GM12878 (cell line): ENCODE data around the gene C11orf98. TPM values are rescaled to one million over a fixed set of nuclear protein-coding genes. Genes with fewer than 3 reads are reported as not detected.

Experiments used
- CREM ChIP-seq: IDR thresholded peaks from 2 replicates; pipeline ENCODE4 v1.6.1; 2014; ENCODE audit warnings: antibody characterized with exemption, low read depth
- E2F8 ChIP-seq: fragments of 450-650 bp; IDR thresholded peaks from 2 replicates; pipeline ENCODE4 v1.6.1; 2018; ENCODE audit warnings: mild to moderate bottlenecking, low read depth, moderate library complexity; ENCODE audit not compliant: partially characterized antibody
- EGR1 ChIP-seq, 2 experiments: IDR thresholded peaks; 1 replicate in 1 of 2; 2 replicates in 1 of 2; pipeline ENCODE4 v1.6.1; 2011 to 2012; ENCODE audit warnings: low read depth in 2 of 2, low read length in 2 of 2, borderline replicate concordance in 1 of 2, mild to moderate bottlenecking in 1 of 2, moderate library complexity in 1 of 2
- ELK1 ChIP-seq: IDR thresholded peaks from 2 replicates; pipeline ENCODE4 v1.6.1; 2012; ENCODE audit warnings: low read depth, low read length, improper control_type of control experiment
- EZH2 ChIP-seq: IDR thresholded peaks from 2 replicates; pipeline ENCODE4 v1.6.1; 2012; ENCODE audit warnings: low read depth, mild to moderate bottlenecking, control low read depth, inconsistent platforms, low read length, borderline replicate concordance; ENCODE audit not compliant: control insufficient read depth
- NR2F1 ChIP-seq: fragments of 450-650 bp; conservative IDR thresholded peaks from 2 replicates; pipeline ENCODE4 v1.6.1; 2017; ENCODE audit warnings: mild to moderate bottlenecking
- PKNOX1 ChIP-seq: fragments of 450-650 bp; IDR thresholded peaks from 2 replicates; pipeline ENCODE4 v1.6.1; 2016; ENCODE audit warnings: mild to moderate bottlenecking
- RCOR1 ChIP-seq: conservative IDR thresholded peaks from 2 replicates; pipeline ENCODE4 v1.6.1; 2012; ENCODE audit warnings: low read depth, low read length, improper control_type of control experiment
- RFX5 ChIP-seq: IDR thresholded peaks from 2 replicates; pipeline ENCODE4 v1.6.1; 2011; ENCODE audit warnings: low read depth, low read length, improper control_type of control experiment
- SIN3A ChIP-seq: IDR thresholded peaks from 2 replicates; pipeline ENCODE4 v1.6.1; 2012; ENCODE audit warnings: low read depth, low read length, improper control_type of control experiment
- TAF1 ChIP-seq: IDR thresholded peaks from 2 replicates; pipeline ENCODE4 v1.6.1; 2011; ENCODE audit warnings: mild to moderate bottlenecking, low read depth, low read length, borderline replicate concordance
- TARDBP ChIP-seq: IDR thresholded peaks from 2 replicates; pipeline ENCODE4 v1.6.1; 2016; ENCODE audit warnings: borderline replicate concordance
- TBL1XR1 ChIP-seq: IDR thresholded peaks from 2 replicates; pipeline ENCODE4 v1.6.1; 2012; ENCODE audit warnings: low read depth, low read length, improper control_type of control experiment
- WRNIP1 ChIP-seq: IDR thresholded peaks from 2 replicates; pipeline ENCODE4 v1.6.1; 2011; ENCODE audit warnings: low read depth, low read length, improper control_type of control experiment, borderline replicate concordance
- ZBTB33 ChIP-seq: fragments of 450-650 bp; IDR thresholded peaks from 2 replicates; pipeline ENCODE4 v1.6.1; 2017; ENCODE audit warnings: mild to moderate bottlenecking
- ZNF274 ChIP-seq: IDR thresholded peaks from one replicate; pipeline ENCODE4 v1.8.0; 2011; ENCODE audit not compliant: insufficient read length, insufficient read depth
- ZNF622 ChIP-seq: fragments of 450-650 bp; IDR thresholded peaks from 2 replicates; pipeline ENCODE4 v1.6.1; 2017; ENCODE audit warnings: mild to moderate bottlenecking, inconsistent platforms
- polyA plus RNA-seq, 11 experiments: library from polyadenylated mRNA; depleted of rRNA in 4 of 11; unstranded in 6 of 11; stranded (reverse) in 5 of 11; fragments of >200 nt; fragmentation: Nextera tagmentation in 4 of 11; fragmentation: Illumina TruSeq in 1 of 11; extraction: Ambion mirVana in 4 of 11; extraction: Trizol in 1 of 11; gene quantifications; 1 replicate in 1 of 11; 2 replicates in 10 of 11; pipeline versions ENCODE4 v1.2.1 to v1.2.3, GENCODE V29; 2011 to 2016; ENCODE audit warnings: inconsistent platforms in 2 of 11, missing spikeins in 2 of 11, low read depth in 1 of 11
- total RNA-seq, 4 experiments: library from RNA; depleted of rRNA in 3 of 4; stranded (reverse); fragments of >200 nt in 3 of 4; fragmentation: Illumina TruSeq in 1 of 4; extraction: Trizol in 1 of 4; gene quantifications; 2 replicates each; pipeline versions ENCODE4 v1.2.1 to v1.2.3, GENCODE V29; 2013 to 2021
- TF ChIP-seq, protein P1 (sequence below): fragments of 450-650 bp; IDR thresholded peaks from 2 replicates; pipeline ENCODE4 v1.6.1; 2017; ENCODE audit warnings: low read depth, mild to moderate bottlenecking, moderate library complexity
- TF ChIP-seq, protein P2 (sequence below): IDR thresholded peaks from 2 replicates; pipeline ENCODE4 v1.6.1; 2012; ENCODE audit warnings: low read depth, low read length, improper control_type of control experiment

C11orf98 gene
- total and polyA plus RNA-seq, 10 of the 15 experiments (the other 5 are each of a cell fraction or from before 2014, with no cell fraction given): 62.5 to 270 (median 162) TPM

- TF ChIP-seq, protein P1, sequence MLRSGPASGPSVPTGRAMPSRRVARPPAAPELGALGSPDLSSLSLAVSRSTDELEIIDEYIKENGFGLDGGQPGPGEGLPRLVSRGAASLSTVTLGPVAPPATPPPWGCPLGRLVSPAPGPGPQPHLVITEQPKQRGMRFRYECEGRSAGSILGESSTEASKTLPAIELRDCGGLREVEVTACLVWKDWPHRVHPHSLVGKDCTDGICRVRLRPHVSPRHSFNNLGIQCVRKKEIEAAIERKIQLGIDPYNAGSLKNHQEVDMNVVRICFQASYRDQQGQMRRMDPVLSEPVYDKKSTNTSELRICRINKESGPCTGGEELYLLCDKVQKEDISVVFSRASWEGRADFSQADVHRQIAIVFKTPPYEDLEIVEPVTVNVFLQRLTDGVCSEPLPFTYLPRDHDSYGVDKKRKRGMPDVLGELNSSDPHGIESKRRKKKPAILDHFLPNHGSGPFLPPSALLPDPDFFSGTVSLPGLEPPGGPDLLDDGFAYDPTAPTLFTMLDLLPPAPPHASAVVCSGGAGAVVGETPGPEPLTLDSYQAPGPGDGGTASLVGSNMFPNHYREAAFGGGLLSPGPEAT: 0 out of 2 replicates have a peak, but pooled peaks have one; percentile 22
- TF ChIP-seq, protein P2, sequence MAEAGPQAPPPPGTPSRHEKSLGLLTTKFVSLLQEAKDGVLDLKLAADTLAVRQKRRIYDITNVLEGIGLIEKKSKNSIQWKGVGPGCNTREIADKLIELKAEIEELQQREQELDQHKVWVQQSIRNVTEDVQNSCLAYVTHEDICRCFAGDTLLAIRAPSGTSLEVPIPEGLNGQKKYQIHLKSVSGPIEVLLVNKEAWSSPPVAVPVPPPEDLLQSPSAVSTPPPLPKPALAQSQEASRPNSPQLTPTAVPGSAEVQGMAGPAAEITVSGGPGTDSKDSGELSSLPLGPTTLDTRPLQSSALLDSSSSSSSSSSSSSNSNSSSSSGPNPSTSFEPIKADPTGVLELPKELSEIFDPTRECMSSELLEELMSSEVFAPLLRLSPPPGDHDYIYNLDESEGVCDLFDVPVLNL: peak; percentile 25; the same call in 1 of the 2 replicates
- TF ChIP-seq TBL1XR1 (no peak), TAF1 (peak; percentile 52; the same call in 1 of the 2 replicates), EGR1 (IDR thresholded peaks at IDR 0.05; ENCODE audit: borderline replicate concordance in 1 of 2, low read depth in 2 of 2, low read length in 2 of 2) (peak; percentile 43 to 59), RFX5 (0 out of 2 replicates have a peak, but pooled peaks have one; percentile 55), ZBTB33 (no peak), E2F8 (peak; percentile 84), TARDBP (no peak), SIN3A (no peak), ELK1 (peak; percentile 94), NR2F1 (0 out of 2 replicates have a peak, but pooled peaks have one; percentile 24), WRNIP1 (no peak; the same call in 1 of the 2 replicates), RCOR1 (no peak), CREM (peak; percentile 97), EZH2 (no peak), ZNF274 (no peak), ZNF622 (no peak), PKNOX1 (peak; percentile 72)
Measured at GRCh38 chr11:62621567-62622470, 43.2 kb downstream of the C11orf98 start, which contains the start of gene B3GAT3 (continued).
